SK-N-SH (cell line): ENCODE measurements around the gene CCDC167. TPM values are rescaled to one million over a fixed set of nuclear protein-coding genes. Genes with fewer than 3 reads are reported as not detected.

Experiments used
- CTCF ChIA-PET: fragments of 300-600, 350-600 bp; formaldehyde crosslinking; extraction: SDS; loops from one replicate; lab custom pipeline; 2021; lab: Yijun Ruan, JAX
- POLR2A ChIA-PET: fragments of 350-600 bp; sonication (Branson Sonifier 250); formaldehyde crosslinking; extraction: SDS; loops from one replicate; lab custom pipeline; 2020; ENCODE audit warnings: antibody characterized with exemption, inconsistent platforms; lab: Yijun Ruan, JAX
- DNase-seq: peaks from one replicate; pipeline ENCODE4 v3.0.0; 2012
- H2AFZ ChIP-seq: fragments of 200-600 bp; sonication (generic); 2 replicates; pipeline ENCODE4 v1.8.1; 2016; ENCODE audit warnings: antibody characterized with exemption, mild to moderate bottlenecking, low read depth
- H3F3A ChIP-seq: fragments of 200-600 bp; sonication (generic); replicated peaks from 2 replicates; pipeline ENCODE3; 2016; ENCODE audit warnings: antibody characterized with exemption, mild to moderate bottlenecking; ENCODE audit not compliant: insufficient read depth
- H3K27ac ChIP-seq, 2 experiments: fragments of 200-500 bp in 1 of 2; fragments of 200-600 bp in 1 of 2; sonication (Bioruptor generic) in 1 of 2; sonication (generic), shearing (Covaris generic) in 1 of 2; 2 replicates each; pipeline versions ENCODE4 v1.5.1 to v1.6.1; 2014 to 2016; ENCODE audit warnings: low read depth in 2 of 2, inconsistent platforms in 1 of 2, low read length in 1 of 2, mild to moderate bottlenecking in 1 of 2, mixed read lengths in 1 of 2
- H3K27me3 ChIP-seq: fragments of 200-600 bp; sonication (generic), shearing (Covaris generic); 2 replicates; pipeline ENCODE4 v1.6.1; 2016; ENCODE audit warnings: mixed run types; ENCODE audit not compliant: insufficient read depth
- H3K36me3 ChIP-seq, 2 experiments: fragments of 200-500 bp in 1 of 2; fragments of 200-600 bp in 1 of 2; sonication (Bioruptor generic) in 1 of 2; sonication (generic) in 1 of 2; replicated peaks in 1 of 2; 2 replicates each; pipeline versions ENCODE3 to v1.5.1; 2014 to 2016; ENCODE audit warnings: low read length in 1 of 2, mild to moderate bottlenecking in 1 of 2; ENCODE audit not compliant: insufficient read depth in 2 of 2, control insufficient read depth in 1 of 2
- H3K4me1 ChIP-seq, 2 experiments: fragments of 200-500 bp in 1 of 2; fragments of 200-600 bp in 1 of 2; sonication (Bioruptor generic) in 1 of 2; sonication (generic), shearing (Covaris generic) in 1 of 2; 2 replicates each; pipeline versions ENCODE4 v1.5.1 to v1.6.1; 2014 to 2016; ENCODE audit warnings: low read depth in 1 of 2, low read length in 1 of 2, mixed run types in 1 of 2; ENCODE audit not compliant: insufficient read depth in 2 of 2, control insufficient read depth in 1 of 2
- H3K4me2 ChIP-seq: fragments of 200-600 bp; sonication (generic), shearing (Covaris generic); 2 replicates; pipeline ENCODE4 v1.6.1; 2017; ENCODE audit warnings: mixed run types
- H3K4me3 ChIP-seq, 2 experiments: fragments of 200-500 bp in 1 of 2; fragments of 200-600 bp in 1 of 2; sonication (Bioruptor generic) in 1 of 2; sonication (generic), shearing (Covaris generic) in 1 of 2; 2 replicates each; pipeline versions ENCODE4 v1.5.1 to v1.8.1; 2014 to 2016; ENCODE audit warnings: low read depth in 2 of 2, inconsistent platforms in 1 of 2, low read length in 1 of 2, mild to moderate bottlenecking in 1 of 2, mixed read lengths in 1 of 2, moderate library complexity in 1 of 2
- H3K79me2 ChIP-seq: fragments of 200-600 bp; sonication (generic); 2 replicates; pipeline ENCODE4 v1.8.1; 2017; ENCODE audit warnings: mild to moderate bottlenecking; ENCODE audit not compliant: insufficient read depth
- H3K9ac ChIP-seq: fragments of 200-600 bp; sonication (generic); 2 replicates; pipeline ENCODE4 v1.6.1; 2017; ENCODE audit warnings: mixed run types
- H3K9me2 ChIP-seq: fragments of 200-600 bp; sonication (generic); 2 replicates; pipeline ENCODE4 v1.6.1; 2017; ENCODE audit warnings: mixed run types
- H3K9me3 ChIP-seq: fragments of 200-600 bp; sonication (generic); 2 replicates; pipeline ENCODE4 v1.6.1; 2017; ENCODE audit warnings: mixed run types, mild to moderate bottlenecking, moderate library complexity
- H4K20me1 ChIP-seq: fragments of 200-600 bp; sonication (generic); 2 replicates; pipeline ENCODE4 v1.6.1; 2017; ENCODE audit warnings: mild to moderate bottlenecking, mixed run types; ENCODE audit not compliant: insufficient read depth
- CHD2 ChIP-seq: fragments of 150-350 bp; IDR thresholded peaks from 2 replicates; pipeline ENCODE4 v1.6.1; 2018; ENCODE audit warnings: low read length; ENCODE audit not compliant: partially characterized antibody
- ELF1 ChIP-seq: IDR thresholded peaks from 2 replicates; pipeline ENCODE4 v1.4.0; 2012
- EP300 ChIP-seq, 2 experiments: IDR thresholded peaks; 2 replicates each; pipeline versions ENCODE4 v1.4.0 to v1.6.1; 2012; ENCODE audit warnings: borderline replicate concordance in 1 of 2, low read depth in 1 of 2, low read length in 1 of 2
- FOSL2 ChIP-seq: IDR thresholded peaks from 2 replicates; pipeline ENCODE4 v1.4.0; 2012; ENCODE audit warnings: low read depth, mild to moderate bottlenecking, moderate library complexity, borderline replicate concordance
- MAX ChIP-seq: IDR thresholded peaks from 2 replicates; pipeline ENCODE4 v1.4.0; 2012; ENCODE audit warnings: low read depth
- MEF2A ChIP-seq: IDR thresholded peaks from 2 replicates; pipeline ENCODE4 v1.4.0; 2012; ENCODE audit warnings: low read depth, borderline replicate concordance
- MXI1 ChIP-seq: IDR thresholded peaks from 2 replicates; pipeline ENCODE4 v1.6.1; 2012; ENCODE audit warnings: mild to moderate bottlenecking, low read depth, low read length, improper control_type of control experiment
- NFIC ChIP-seq: IDR thresholded peaks from 2 replicates; pipeline ENCODE4 v1.4.0; 2012; ENCODE audit warnings: borderline replicate concordance
- NRF1 ChIP-seq: IDR thresholded peaks from 2 replicates; pipeline ENCODE4 v1.6.1; 2012; ENCODE audit warnings: low read depth, mild to moderate bottlenecking, low read length
- RAD21 ChIP-seq: IDR thresholded peaks from 2 replicates; pipeline ENCODE4 v1.6.1; 2012; ENCODE audit warnings: mild to moderate bottlenecking, low read length
- RFX5 ChIP-seq: IDR thresholded peaks from 2 replicates; pipeline ENCODE4 v1.6.1; 2012; ENCODE audit warnings: mild to moderate bottlenecking, improper control_type of control experiment, low read length
- TAF1 ChIP-seq: IDR thresholded peaks from 2 replicates; pipeline ENCODE4 v1.6.1; 2012; ENCODE audit warnings: low read depth, mild to moderate bottlenecking, low read length, moderate library complexity, borderline replicate concordance
- ZBTB33 ChIP-seq: IDR thresholded peaks from 2 replicates; pipeline ENCODE4 v1.4.0; 2012; ENCODE audit warnings: low read depth, borderline replicate concordance
- WGBS: methylation state at CpG from one replicate; pipeline ENCODE4 v1.1.6; 2017; ENCODE audit warnings: low lambda C conversion rate; 5-methylcytosine and 5-hydroxymethylcytosine counted together
- polyA plus RNA-seq, 3 experiments: library from polyadenylated mRNA; depleted of rRNA; stranded (reverse); fragments of >200 nt; gene quantifications; 2 replicates each; pipeline ENCODE4 v1.2.3, GENCODE V29; 2012
- TF ChIP-seq, protein P1 (sequence below): IDR thresholded peaks from 2 replicates; pipeline ENCODE4 v1.4.0; 2012; ENCODE audit warnings: low read depth, borderline replicate concordance

The CCDC167 gene
- polyA plus RNA-seq, 1 of the 3 experiments (the other 2 are of a cell fraction): 49.1 TPM

GRCh38 chr6:37516920-37517405 lies 17.3 kb upstream of the CCDC167 start:
- no peaks in the 10 kb centered on the region for H3K9me3 ChIP-seq
- ChIA-PET POLR2A (interaction anchor here (0.7 to 1.8 kb wide), 6 partner anchors 9 to 29 kb away, joined by 3 to 11 read pairs (median 4); no protein-coding TSS in a partner anchor), CTCF (interaction anchor here (1.1 to 3.1 kb wide), 14 partner anchors 9 to 191 kb away, joined by 3 to 21 read pairs (median 5); no protein-coding TSS in a partner anchor)
- no peak overlapping the region for H3K9ac ChIP-seq
- no peaks in the 10 kb centered on the region for H3K36me3 ChIP-seq
- H3K79me2 ChIP-seq: no peaks in the 10 kb centered on the region
- no peaks in the 10 kb centered on the region for H4K20me1 ChIP-seq
- H3K4me2 ChIP-seq: no peak overlapping the region
- no peak overlapping the region for H2AFZ ChIP-seq
- no peak overlapping the region for H3K4me3 ChIP-seq
- peak; percentile 51 for DNase-seq
- H3K9me2 ChIP-seq: no peaks in the 10 kb centered on the region
- 70% methylated on average over 11 of the region's 16 CpGs for WGBS
- no peak for TF ChIP-seq MEF2A
- no peak for TF ChIP-seq EP300 (IDR thresholded peaks at IDR 0.05; ENCODE audit: borderline replicate concordance in 1 of 2, low read depth in 1 of 2, low read length in 1 of 2)
- no peak for TF ChIP-seq ZBTB33
- H3K27me3 ChIP-seq: no peaks in the 10 kb centered on the region
- peaks cover 5 to 54% of the 10 kb centered on the region in 2 experiments; a peak in 2 of 4 replicates for H3K4me1 ChIP-seq
- H3K27ac ChIP-seq: peak overlapping the region in 1 of 2 experiments; percentile 98; a peak in 2 of 4 replicates
- H3F3A ChIP-seq: no peaks in the 10 kb centered on the region

GRCh38 chr6:37516076-37516919 lies 16.6 kb upstream of the CCDC167 start:
- POLR2A ChIA-PET: interaction anchor here (0.7 to 1.8 kb wide), 8 partner anchors 8 to 48 kb away, joined by 3 to 11 read pairs (median 4); no protein-coding TSS in a partner anchor
- TF ChIP-seq CHD2 (peak; percentile 0), MAX (no peak), FOSL2 (no peak), RAD21 (peak; percentile 7; the same call in 1 of the 2 replicates), TAF1 (no peak), MXI1 (peak; percentile 35; the same call in 1 of the 2 replicates), NFIC (no peak), NRF1 (no peak), RFX5 (no peak), ELF1 (no peak)
- TF ChIP-seq, protein P1, sequence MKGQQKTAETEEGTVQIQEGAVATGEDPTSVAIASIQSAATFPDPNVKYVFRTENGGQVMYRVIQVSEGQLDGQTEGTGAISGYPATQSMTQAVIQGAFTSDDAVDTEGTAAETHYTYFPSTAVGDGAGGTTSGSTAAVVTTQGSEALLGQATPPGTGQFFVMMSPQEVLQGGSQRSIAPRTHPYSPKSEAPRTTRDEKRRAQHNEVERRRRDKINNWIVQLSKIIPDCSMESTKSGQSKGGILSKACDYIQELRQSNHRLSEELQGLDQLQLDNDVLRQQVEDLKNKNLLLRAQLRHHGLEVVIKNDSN: peak; percentile 78; the same call in 1 of the 2 replicates
- TF ChIP-seq, all 33 proteins: peak for 4
- CTCF ChIA-PET: interaction anchor here (0.7 to 3.1 kb wide), 16 partner anchors 9 to 191 kb away, joined by 3 to 21 read pairs (median 4); no protein-coding TSS in a partner anchor

More at GRCh38 chr6:37516076-37516919, 16.6 kb upstream of the CCDC167 start:
- H3K4me1 ChIP-seq: peaks cover 5 to 54% of the 10 kb centered on the region in 2 experiments; a peak in 2 of 4 replicates
- H3K4me3 ChIP-seq: no peak overlapping the region
- peak overlapping the region in 1 of 2 experiments; percentile 98; a peak in 2 of 4 replicates for H3K27ac ChIP-seq
- no peak overlapping the region for H3K9ac ChIP-seq
- H4K20me1 ChIP-seq: no peaks in the 10 kb centered on the region
- WGBS: 14% methylated on average over 9 of the region's 18 CpGs
- H3K36me3 ChIP-seq: no peaks in the 10 kb centered on the region
- H3F3A ChIP-seq: no peaks in the 10 kb centered on the region
- no peaks in the 10 kb centered on the region for H3K27me3 ChIP-seq
- H2AFZ ChIP-seq: no peak overlapping the region
- no peaks in the 10 kb centered on the region for H3K79me2 ChIP-seq
- H3K9me3 ChIP-seq: no peaks in the 10 kb centered on the region
- H3K9me2 ChIP-seq: no peaks in the 10 kb centered on the region
- H3K4me2 ChIP-seq: no peak overlapping the region
- DNase-seq: peak; percentile 79
